Stimulated activated CD8-positive, alpha-beta memory T cell treated with anti-CD3 and anti-CD28 coated beads, Interleukin-7, amount 100 ng/mL, for 1 hour (primary cell): ENCODE measurements around the gene APBA2.

Experiments used
- DNase-seq, 2 donors: peaks; one replicate each; pipeline ENCODE4 v3.0.0-alpha.2; 2020; ENCODE audit warnings: low read depth in 2 of 2

The APBA2 gene

GRCh38 chr15:29086001-29086400 lies 200.2 kb downstream of the APBA2 start:
- no peak for DNase-seq

- no peak for DNase-seq
These were observed 201.1 kb downstream of the APBA2 start for GRCh38 chr15:29086891-29087290.

DNA sequence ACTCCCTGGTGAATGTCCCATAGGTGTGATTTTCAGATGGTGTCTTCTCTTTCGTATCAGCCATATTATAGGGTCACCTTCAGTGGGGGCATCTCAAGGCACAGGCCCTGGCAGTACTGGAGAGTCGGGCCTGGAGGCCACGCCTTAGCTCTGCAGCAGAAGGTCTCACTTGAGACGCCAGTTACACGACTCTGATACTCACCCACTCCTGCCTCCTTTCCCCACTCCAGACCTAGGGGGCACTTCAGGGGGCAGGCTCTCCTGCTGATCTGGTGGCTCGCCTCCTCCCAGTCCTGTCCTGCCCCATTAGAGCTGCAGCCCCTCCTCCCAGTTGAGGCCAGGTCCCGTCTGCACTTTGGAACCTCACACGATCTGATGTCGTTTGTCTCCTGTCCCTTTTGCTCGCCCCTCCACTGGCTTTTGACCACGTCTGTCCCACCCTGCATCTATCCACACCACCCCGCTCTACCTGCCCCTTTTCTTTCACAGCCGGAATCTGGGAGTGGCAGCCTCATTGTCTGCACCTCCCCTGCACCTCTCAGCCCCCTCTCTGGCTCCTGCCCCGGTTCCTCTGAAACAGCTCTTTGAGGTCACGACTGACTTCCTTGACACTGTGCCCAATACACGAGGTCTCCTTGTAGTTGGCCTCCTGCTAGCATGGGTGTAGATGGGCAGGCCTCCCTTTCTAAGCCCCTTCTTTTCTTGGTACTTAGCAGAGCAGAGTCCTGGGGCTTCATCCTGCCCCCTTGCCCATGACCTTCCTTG lies 201.9 kb downstream of the APBA2 start:
- DNase-seq = no peak

- no peak for DNase-seq
These were observed 202.9 kb downstream of the APBA2 start for GRCh38 chr15:29088666-29089065.

GRCh38 chr15:29089731-29090616 lies 204.2 kb downstream of the APBA2 start:
- no peak for DNase-seq

DNA sequence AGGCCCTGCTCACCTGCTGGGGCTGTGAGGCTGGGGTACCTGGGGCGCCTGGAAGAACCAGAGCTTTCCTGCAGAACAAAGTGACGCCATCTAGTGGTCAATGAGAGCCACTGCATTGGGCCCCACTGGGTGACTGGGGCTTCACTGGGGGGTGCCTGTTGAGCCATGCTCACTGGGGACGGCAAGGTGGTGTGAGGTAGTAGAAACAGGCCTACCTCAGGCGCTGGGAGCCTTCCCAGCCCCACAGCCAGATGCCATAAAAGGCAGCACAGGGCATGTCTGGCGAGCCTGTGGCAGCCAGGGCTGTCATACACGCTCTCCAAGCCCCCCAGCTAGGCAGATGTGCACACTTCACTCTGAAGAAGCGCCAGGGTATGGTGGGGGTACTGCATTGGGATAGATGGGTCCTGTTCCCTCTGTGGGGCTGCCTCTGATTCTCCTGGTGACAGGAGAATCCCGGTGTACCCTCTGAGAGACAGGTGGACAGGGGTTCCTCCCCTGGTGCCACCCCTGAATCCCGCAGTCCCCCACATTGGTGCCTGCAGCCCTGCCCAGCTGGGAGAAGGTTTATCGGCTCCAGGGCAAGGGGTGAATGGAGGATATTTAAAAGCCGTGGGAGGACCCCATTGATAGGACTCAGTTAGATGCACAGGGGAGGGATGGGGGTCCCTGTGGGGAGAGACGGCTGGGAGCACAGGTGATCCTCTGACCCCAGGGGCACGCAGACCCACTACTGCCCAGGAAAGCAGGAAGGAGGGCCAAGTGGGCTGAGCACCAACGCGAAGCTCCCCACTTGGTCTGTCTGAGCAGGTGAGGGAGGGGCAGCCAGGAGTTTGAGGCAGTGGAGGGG lies 205.1 kb downstream of the APBA2 start:
- DNase-seq = peak in 1 of 2 donors; percentile 15

DNA sequence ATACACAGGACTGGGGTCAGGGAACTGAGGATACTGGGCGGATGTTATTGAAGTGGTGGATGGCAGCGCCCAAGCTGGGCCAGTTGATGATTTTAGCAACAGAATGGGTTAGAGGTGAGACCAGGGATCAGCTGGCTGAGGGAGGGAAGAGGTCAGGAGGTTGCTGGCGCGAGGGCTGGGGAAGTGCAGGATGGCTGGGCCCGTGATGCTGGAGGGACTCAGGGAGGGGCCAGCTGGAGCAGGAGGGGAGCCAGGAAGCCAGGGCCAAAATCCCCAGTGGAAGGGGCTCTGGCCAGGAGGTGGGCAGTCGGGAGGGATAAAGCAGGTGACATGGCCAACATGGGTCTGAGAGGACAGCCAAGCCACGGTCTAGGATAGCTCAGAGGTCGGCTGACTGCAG lies 205.9 kb downstream of the APBA2 start:
- no peak for DNase-seq

- no peak for DNase-seq
These were observed 206.7 kb downstream of the APBA2 start for GRCh38 chr15:29092376-29093064.

DNA sequence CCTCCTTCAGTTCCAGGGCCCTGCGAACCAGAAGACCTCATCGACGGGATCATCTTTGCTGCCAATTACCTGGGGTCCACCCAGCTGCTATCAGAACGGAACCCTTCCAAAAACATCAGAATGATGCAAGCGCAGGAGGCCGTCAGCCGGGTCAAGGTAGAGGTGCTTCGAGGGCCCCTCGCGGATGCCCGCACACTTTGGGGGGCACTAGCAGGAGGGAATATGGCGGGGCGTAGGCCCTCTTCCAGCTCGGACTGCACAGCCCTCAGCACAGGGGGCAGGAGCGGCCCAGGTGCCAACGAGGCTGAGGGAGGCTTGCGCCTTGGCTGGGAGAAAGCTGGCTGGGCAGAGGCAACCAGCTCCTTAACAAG lies 207.3 kb downstream of the APBA2 start:
- no peak for DNase-seq

- no peak for DNase-seq
These were observed 208.0 kb downstream of the APBA2 start for GRCh38 chr15:29093696-29094343.

- no peak for DNase-seq
These were observed 208.9 kb downstream of the APBA2 start for GRCh38 chr15:29094711-29095110.

- DNase-seq = no peak
These were observed 210.0 kb downstream of the APBA2 start for GRCh38 chr15:29095746-29096145.

DNA sequence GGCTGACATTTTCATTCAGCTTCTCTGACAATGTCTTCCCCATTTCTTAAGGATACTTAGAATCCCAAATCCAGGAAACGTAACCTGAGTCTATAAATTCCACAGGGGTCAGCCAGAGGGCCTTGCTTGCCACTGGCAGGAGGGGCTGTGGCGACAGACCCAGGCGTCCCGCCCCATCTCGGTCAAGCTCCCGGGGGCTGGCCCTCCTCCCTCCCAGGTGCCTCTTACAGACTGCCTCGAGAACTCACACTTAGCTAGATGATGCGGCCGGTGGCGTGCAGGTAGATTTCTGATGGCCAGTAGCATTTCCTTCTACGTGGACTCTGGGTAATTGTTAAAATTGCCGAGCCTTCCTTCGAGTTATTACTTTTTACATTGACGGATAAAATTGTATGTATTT lies 211.4 kb downstream of the APBA2 start:
- no peak for DNase-seq

DNA sequence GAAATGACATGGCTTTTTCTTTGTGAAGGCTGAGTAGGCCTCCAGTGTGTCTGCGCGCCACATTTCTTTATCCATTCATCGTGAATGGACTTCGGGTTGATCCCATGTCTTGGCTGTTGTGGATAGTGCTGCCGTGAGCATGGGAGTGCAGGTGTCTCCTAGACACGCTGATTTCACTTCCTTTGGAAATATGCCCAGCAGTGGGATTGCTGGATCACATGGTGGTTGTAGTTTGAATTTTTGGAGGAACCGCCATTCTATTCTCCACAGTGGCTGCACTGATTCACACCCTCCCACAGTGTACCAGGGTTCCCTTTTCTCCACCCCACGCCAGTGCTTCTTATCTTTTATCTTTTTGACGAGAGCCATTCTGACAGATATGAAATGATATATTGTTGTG lies 212.2 kb downstream of the APBA2 start:
- DNase-seq = no peak

DNA sequence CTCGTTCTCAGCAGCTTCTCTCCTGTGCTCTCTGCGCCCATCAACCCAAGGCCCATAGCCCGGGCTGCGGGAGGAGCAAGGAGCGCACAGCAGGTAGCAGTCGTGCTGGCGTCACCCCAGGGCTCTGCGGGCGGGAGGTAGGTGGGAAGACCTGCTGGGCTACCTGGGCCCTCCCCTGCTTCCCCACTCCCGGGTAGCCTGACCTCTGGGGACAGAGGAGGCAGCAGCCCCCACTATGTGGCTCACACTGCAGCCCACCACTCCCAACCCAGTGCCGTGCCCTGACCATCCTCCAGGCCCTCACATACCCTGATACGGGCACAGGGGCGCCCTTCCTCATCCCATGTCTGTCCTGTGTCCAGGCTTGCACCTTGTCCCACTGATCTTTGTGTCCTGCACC lies 212.9 kb downstream of the APBA2 start:
- DNase-seq = no peak

GRCh38 chr15:29099131-29099880 lies 213.5 kb downstream of the APBA2 start:
- no peak for DNase-seq

DNA sequence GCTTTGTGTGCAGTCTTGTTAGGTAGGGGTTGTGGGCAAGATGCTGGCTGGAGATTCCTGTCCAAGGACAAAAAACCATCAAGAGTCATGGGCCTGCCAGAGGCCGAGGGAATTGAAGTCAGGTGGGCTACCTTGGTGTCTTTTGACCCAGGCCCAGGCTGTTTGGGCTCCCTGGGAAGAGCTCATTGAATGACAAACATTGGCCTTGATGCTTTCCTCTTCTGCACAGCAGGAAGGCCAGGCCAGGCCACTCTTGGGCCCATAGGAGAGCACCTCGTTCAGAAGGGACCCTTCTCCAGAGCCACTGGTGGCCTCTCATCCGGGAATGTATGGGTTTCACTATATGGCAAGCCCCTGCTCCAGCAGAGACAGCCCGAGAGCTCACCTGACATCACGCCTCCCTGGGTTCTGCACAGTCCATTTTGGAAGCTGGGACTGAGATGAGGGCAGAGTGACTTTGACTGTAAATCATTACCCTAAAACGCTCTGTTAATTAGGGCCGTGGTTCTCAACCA lies 214.8 kb downstream of the APBA2 start:
- DNase-seq = no peak

DNA sequence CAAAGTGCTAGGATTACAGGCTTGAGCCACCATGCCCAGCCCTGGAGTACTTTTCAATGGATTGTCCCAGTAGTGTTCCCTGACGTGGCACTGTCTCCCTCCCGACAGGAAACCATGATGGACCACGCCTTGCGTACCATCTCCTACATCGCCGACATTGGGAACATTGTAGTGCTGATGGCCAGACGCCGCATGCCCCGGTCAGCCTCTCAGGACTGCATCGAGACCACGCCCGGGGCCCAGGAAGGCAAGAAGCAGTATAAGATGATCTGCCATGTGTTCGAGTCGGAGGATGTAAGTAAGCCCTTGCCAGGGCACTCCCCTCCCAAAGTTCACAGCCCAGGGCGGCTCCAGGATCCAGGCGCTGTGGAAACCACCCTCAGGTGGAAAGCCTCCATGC lies 215.7 kb downstream of the APBA2 start:
- DNase-seq = no peak

- peak; percentile 27 to 37 for DNase-seq
These were observed 216.5 kb downstream of the APBA2 start for GRCh38 chr15:29102173-29102794.
